Vagina (tissue), 2 donors: ENCODE results near the gene GHDC. TPM values are rescaled to one million over a fixed set of nuclear protein-coding genes. Genes with fewer than 3 reads are reported as not detected.
"Not testable (repeated sequence)": the region's sequence is repeated elsewhere in the genome, so short reads cannot be mapped to it uniquely, and the experiment has no call there.

Source experiments
- DNase-seq, 2 donors: peaks; one replicate each; pipeline ENCODE4 v3.0.0-alpha.2; 2017; ENCODE audit errors: extremely low spot score in 2 of 2
- H3K27ac ChIP-seq: fragments of 200-600 bp; sonication (generic); one replicate; pipeline ENCODE4 v1.5.1; 2019
- H3K27me3 ChIP-seq: fragments of 200-600 bp; sonication (generic); one replicate; pipeline ENCODE4 v1.5.1; 2019
- H3K36me3 ChIP-seq, 2 donors: fragments of 200-600 bp; sonication (generic); one replicate each; pipeline ENCODE4 v1.5.1; 2017 to 2019
- H3K4me1 ChIP-seq: fragments of 200-600 bp; sonication (generic); one replicate; pipeline ENCODE4 v1.5.1; 2019
- H3K4me3 ChIP-seq, 2 donors: fragments of 200-600 bp; sonication (generic); 1 replicate in 1 of 2; 2 replicates in 1 of 2; pipeline ENCODE4 v1.5.1; 2016 to 2019
- H3K9me3 ChIP-seq: fragments of 200-600 bp; sonication (generic); one replicate; pipeline ENCODE4 v1.5.1; 2019
- CTCF ChIP-seq, 3 experiments: fragments of 450-650 bp in 2 of 3; fragments of 200-600 bp in 1 of 3; sonication (generic) in 1 of 3; IDR thresholded peaks; one replicate each; pipeline ENCODE4 v1.5.1; 2017 to 2019; ENCODE audit warnings: antibody characterized with exemption in 3 of 3, mild to moderate bottlenecking in 2 of 3, moderate library complexity in 2 of 3
- POLR2A ChIP-seq, 2 donors: fragments of 450-650 bp; IDR thresholded peaks; one replicate each; pipeline ENCODE4 v1.6.1; 2017; ENCODE audit warnings: antibody characterized with exemption in 2 of 2, mild to moderate bottlenecking in 2 of 2, moderate library complexity in 2 of 2
- POLR2AphosphoS5 ChIP-seq, 2 donors: sonication (generic); formaldehyde crosslinking; IDR thresholded peaks; one replicate each; pipeline ENCODE4 v1.9.0; 2017; ENCODE audit warnings: antibody characterized with exemption in 2 of 2, mild to moderate bottlenecking in 2 of 2, low read depth in 1 of 2; ENCODE audit not compliant: insufficient read depth in 1 of 2
- intact Hi-C: fragments of 100-400 bp; cut with DNase I; formaldehyde crosslinking; loops from one replicate; pipeline ENCODE4 v1.15.1; 2023
- total RNA-seq: library from RNA; depleted of rRNA; stranded (reverse); fragments of >200 nt; gene quantifications from one replicate; pipeline ENCODE4 v1.2.3, GENCODE V29; 2016

The GHDC gene
- total RNA-seq, 1 donor from 2014 or later = 35.1 TPM

GRCh38 chr17:42190491-42191274 lies 3.6 kb downstream of the GHDC start:
- TF ChIP-seq POLR2AphosphoS5 (IDR thresholded peaks at IDR 0.05; ENCODE audit: insufficient read depth in 1 of 2, low read depth in 1 of 2) (no peak), POLR2A (IDR thresholded peaks at IDR 0.05) (no peak), CTCF (IDR thresholded peaks at IDR 0.05) (no peak)
- Histone ChIP-seq H3K4me3 (no peak overlapping the region), H3K27me3 (no peaks in the 10 kb centered on the region), H3K4me1 (peaks cover 23% of the 10 kb centered on the region), H3K27ac (no peak overlapping the region), H3K9me3 (no peaks in the 10 kb centered on the region), H3K36me3 (no peaks in the 10 kb centered on the region)
- intact Hi-C loops = no loop called here
- DNase-seq = no peak

DNA sequence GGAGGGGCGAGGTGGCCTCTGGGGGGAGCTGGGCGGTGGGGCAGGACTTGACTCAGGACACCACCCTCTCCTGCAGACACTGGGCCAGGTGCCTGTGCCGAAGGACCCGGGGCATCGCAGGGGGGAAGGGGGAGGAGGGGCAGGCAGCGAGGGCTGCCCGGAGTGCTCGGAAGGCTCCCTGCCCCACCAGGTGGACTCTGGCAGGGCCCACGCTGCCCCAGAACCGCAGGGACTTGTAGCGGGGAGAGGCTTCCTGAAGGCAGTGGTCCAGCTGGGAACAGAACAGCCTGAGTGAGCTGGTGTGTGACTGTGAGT lies 4.7 kb downstream of the GHDC start:
- Histone ChIP-seq H3K36me3 (no peaks in the 10 kb centered on the region), H3K9me3 (no peaks in the 10 kb centered on the region), H3K27ac (no peak overlapping the region), H3K4me3 (no peak overlapping the region), H3K4me1 (peaks cover 22% of the 10 kb centered on the region), H3K27me3 (no peaks in the 10 kb centered on the region)
- no peak for DNase-seq
- TF ChIP-seq POLR2AphosphoS5 (IDR thresholded peaks at IDR 0.05; ENCODE audit: insufficient read depth in 1 of 2, low read depth in 1 of 2) = no peak
- no peak for TF ChIP-seq POLR2A (IDR thresholded peaks at IDR 0.05)
- no peak for TF ChIP-seq CTCF (IDR thresholded peaks at IDR 0.05)
- intact Hi-C loops = no loop called here

DNA sequence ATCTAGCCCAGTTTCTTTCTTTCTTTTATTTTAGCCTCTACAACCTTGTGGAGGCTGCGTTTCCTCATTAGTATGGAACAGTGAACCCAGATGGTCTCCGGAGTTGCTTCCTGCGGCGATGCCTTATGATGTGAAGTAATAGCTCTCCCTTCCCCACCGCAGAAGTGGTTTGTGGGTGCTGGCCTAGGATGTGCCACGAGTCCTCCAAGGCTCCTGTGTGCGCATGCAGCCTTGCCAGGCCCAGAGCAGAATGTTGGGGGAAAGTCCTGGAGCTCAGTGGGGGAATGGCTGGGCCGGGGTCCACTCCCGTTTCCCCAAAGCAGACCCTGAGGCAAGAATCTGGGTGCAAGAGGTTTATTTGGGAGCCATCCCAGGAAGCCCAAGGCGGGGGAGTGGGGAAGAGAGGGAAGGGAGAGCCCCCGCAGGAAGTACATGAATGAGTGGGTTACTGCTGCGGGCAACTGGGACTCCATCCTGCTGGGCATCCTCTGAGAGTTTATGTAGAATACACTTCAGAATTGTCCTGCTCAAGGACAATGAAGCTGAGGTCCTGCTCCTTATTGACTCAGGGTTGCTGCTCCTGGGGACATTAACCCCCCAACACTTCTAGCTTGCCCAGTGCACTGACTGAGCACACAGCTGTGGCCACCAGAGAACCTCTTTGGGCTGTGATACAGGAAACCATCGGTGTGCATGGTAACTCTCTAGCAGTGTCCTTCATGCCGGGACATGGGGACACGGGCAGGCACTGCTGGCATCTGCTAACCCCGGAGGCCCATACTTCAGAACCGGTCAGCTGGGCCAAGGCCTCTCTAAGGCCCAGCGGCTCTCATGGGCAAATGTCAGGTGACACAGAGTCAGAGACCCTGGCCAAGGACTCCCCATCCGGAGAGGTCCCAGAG lies 5.3 kb downstream of the GHDC start:
- H3K4me3 ChIP-seq = no peak overlapping the region
- DNase-seq = no peak
- H3K27me3 ChIP-seq = no peaks in the 10 kb centered on the region
- TF ChIP-seq CTCF (IDR thresholded peaks at IDR 0.05) = no peak
- no peak for TF ChIP-seq POLR2AphosphoS5 (IDR thresholded peaks at IDR 0.05; ENCODE audit: insufficient read depth in 1 of 2, low read depth in 1 of 2)
- TF ChIP-seq POLR2A (IDR thresholded peaks at IDR 0.05) = no peak
- H3K9me3 ChIP-seq = no peaks in the 10 kb centered on the region
- peaks cover 25% of the 10 kb centered on the region for H3K4me1 ChIP-seq
- intact Hi-C loops = no loop called here
- no peak overlapping the region for H3K27ac ChIP-seq
- H3K36me3 ChIP-seq = no peaks in the 10 kb centered on the region

GRCh38 chr17:42187833-42188232 lies 6.5 kb downstream of the GHDC start:
- no peak for DNase-seq
- TF ChIP-seq POLR2A (IDR thresholded peaks at IDR 0.05) (no peak), POLR2AphosphoS5 (IDR thresholded peaks at IDR 0.05; ENCODE audit: insufficient read depth in 1 of 2, low read depth in 1 of 2) (no peak), CTCF (IDR thresholded peaks at IDR 0.05) (no peak)
- no peaks in the 10 kb centered on the region for H3K9me3 ChIP-seq
- no peak overlapping the region for H3K27ac ChIP-seq
- intact Hi-C loops = no loop called here
- no peaks in the 10 kb centered on the region for H3K36me3 ChIP-seq
- H3K4me3 ChIP-seq = no peak overlapping the region
- peaks cover 18% of the 10 kb centered on the region for H3K4me1 ChIP-seq
- H3K27me3 ChIP-seq = no peaks in the 10 kb centered on the region

- DNase-seq, H3K9me3 ChIP-seq, H3K36me3 ChIP-seq, H3K27ac ChIP-seq, intact Hi-C loops, H3K4me3 ChIP-seq, H3K27me3 ChIP-seq: not testable (repeated sequence)
- peaks cover 15% of the 10 kb centered on the region for H3K4me1 ChIP-seq
These were observed 8.1 kb downstream of the GHDC start for GRCh38 chr17:42186191-42186590.
